IPS DF 4.7 (cell line): ENCODE data around the gene FGD4.
"Not testable (repeated sequence)": the region's sequence is repeated elsewhere in the genome, so short reads cannot be mapped to it uniquely, and the experiment has no call there.

ENCODE experiments used
- DNase-seq: peaks from one replicate; pipeline ENCODE4 v3.0.0-alpha.2; 2013; ENCODE audit warnings: low spot score; ENCODE audit errors: extremely low read depth

Gene FGD4

DNA sequence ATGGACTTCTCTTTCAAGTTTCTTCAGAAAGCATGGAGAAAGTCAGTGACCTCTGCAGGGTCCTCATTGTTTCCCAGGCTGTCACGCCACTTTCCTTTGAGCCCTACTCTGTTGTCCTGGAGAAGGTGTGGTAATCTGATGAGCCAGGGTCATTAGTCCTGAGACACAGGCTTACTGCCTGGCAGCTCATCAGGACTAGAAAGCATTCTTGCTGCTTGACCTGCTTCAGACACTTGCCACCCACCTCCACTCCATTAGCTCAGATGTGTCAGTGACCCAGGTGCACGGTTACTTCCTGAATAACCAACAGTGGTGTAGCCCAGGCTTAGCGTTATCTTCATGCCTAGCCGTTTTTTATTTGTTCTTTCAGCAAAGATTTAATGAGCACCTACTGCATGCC lies 93.9 kb downstream of the FGD4 start:
- no peak for DNase-seq

DNA sequence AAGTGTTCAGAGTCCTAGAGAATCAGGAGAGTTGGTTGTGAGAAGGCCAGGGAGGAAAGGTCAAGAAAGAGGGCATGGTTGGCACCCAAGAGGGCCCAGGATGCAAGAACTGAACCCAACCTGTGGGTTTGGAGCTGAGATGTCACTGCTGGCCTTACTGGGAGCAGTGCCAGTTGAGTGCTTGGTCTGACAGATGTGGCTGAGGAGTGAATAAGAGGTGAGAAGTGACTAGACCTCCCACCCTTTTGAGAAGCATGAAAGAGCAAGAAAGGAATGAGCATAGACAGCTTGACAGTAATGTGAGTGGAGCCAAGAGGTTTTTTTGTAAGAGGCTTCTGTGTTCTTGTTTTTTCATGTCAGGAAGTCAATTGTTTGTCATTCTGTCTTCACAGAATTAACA lies 95.3 kb downstream of the FGD4 start:
- DNase-seq, result no peak

DNA sequence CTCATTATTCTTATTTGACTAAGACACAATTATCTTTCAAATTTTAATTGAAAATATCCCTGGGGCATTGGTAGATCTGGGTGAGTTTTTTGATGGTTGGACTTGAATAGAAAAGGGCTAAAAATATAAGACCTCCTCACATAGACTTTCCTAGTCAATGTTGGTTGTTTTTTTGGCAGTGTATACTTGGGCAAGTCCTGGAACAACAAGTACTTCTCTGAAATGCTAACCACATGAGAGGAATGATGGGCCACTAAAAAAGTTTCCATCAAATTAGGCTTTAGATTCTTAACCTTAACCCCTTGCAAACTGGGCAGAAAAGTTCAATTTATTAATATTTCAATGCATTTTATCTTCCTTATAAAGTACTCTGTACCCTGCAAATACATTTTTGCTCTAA lies 97.6 kb downstream of the FGD4 start:
- DNase-seq, result no peak

DNA sequence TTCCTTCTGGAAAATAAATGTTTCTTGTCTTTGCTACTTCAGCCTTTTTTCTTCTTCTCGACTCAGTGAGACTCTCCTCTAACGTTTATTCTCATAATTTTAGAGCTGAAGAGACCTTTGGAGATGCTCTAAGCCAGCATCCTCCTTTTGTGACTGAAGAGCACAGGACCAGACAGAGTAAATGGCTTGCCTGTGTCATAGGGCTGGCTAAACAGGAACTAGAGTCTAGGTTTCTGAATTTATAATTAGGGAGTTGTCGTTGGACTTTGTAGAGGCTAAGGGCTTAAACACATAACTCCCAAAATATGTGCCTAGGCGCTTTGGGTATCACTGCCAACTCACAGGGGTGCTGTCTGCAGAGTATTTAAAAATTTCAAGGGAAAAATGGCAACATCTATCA lies 98.5 kb downstream of the FGD4 start:
- DNase-seq, result no peak

DNA sequence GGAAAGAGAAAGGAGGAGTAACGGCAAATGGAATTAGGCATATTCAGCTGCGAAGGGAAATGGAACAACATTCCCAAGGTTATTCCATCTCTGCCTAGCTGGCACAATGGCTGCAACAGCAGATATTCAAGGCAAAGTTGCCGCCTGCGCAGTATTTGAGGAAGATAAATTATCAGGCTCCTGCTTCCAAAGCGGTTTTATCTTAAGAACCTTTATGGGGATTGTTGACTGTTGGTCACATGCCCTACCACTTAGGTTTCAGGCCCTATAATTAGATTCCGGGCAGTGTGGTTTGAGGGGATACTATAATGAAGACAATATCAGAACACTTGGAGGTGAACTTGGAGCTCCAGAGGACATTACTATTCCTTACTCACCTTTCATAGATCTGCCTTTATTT lies 99.7 kb downstream of the FGD4 start:
- DNase-seq, result no peak

DNA sequence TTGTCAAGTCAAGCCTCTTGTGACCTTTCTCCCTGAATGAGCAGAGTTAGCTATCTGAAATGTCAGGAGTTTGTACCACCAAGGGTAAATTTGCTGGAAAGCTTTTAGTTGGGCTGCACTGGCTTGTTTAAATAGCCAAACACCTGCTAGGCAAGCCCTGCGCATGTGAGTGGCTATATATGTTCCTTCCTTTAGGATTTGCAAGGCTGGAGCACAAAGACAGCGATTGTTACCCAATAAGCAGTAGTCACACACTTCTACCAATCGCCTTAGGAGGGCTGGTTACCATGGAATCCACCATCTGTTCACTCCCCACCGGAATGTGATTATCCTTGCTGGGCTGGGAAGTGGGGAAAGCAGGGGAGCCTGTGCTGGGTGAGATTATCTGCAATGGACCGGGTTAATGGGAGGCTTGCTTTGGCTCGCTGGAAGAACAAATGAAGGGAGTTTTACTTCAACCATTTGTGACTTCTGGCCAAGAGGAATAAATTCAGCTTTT lies 102.5 kb downstream of the FGD4 start:
- peak; percentile 93 for DNase-seq

DNA sequence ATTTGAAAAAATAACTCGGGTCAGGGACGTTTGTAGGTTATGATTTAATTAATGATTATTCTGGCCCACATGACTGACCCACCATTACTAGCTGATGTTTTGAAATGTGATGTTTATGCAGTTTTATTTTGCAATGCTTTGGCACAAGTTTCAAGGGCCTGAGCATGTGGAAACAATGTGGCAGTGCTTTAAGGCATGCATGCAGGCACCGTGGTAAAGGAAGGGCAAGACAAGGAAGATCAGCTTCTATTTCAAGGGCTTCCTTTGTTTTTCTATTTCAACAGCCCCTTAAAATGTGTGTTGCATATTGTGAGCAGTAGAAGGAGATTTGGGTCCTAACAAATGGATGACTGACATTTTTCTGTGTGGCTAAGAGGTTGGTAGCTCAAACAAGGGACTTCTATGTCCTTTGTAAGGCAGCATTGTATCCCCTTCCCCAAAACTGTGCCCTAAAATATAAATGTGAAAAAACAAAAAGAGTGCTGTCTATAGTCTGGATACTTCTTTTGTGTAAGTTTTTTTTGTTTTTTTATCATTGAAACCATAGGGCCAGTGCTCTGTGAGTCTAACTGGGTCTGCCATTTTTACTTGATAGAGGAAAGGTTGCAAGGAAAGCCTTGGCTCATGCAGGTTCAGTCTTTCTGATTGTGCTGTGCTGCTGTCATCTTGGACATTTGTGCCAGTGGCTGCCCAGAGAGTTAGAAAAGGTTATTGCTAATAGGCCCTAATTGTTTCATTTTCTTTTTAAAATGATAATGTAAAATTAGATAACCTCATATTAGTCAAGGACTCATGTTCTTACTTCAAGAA lies 103.5 kb downstream of the FGD4 start:
- no peak for DNase-seq

DNA sequence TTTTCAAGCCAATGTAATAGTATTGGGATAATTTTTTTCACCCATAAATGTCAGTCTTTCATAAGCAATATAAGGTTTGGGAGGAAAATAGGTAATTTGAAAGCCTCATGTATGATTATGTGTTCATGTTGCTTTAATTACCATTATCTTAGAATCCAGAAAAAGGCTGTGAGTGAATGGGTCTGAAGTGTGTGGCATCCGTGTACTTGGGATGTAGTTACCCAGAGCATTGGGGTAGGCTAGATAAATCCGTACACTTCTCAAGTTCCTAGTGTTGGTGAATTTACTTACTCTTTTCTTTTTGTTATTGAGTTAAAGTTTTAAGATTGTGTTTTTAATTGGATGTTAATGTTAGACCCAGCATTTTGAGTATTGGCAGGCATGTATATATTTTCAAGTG lies 104.4 kb downstream of the FGD4 start:
- no peak for DNase-seq

DNA sequence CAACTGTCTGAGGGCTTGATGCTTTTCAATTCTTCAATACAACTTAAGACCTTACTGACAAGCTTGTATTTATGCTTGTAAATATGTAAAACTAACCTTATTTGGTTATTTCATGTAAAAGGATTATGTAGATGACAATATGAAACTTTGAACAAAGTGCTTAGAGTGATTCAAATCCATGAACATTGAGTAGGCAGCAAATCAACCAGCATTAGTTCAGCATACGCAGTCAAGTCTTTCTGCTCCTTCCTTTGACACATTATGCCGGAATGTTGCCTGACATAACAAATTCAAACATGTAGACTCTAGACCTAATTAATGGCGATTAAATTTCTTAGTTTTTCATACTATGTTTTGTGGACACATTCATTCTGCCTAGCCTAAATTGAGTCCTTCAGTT lies 105.2 kb downstream of the FGD4 start:
- DNase-seq, result no peak

DNA sequence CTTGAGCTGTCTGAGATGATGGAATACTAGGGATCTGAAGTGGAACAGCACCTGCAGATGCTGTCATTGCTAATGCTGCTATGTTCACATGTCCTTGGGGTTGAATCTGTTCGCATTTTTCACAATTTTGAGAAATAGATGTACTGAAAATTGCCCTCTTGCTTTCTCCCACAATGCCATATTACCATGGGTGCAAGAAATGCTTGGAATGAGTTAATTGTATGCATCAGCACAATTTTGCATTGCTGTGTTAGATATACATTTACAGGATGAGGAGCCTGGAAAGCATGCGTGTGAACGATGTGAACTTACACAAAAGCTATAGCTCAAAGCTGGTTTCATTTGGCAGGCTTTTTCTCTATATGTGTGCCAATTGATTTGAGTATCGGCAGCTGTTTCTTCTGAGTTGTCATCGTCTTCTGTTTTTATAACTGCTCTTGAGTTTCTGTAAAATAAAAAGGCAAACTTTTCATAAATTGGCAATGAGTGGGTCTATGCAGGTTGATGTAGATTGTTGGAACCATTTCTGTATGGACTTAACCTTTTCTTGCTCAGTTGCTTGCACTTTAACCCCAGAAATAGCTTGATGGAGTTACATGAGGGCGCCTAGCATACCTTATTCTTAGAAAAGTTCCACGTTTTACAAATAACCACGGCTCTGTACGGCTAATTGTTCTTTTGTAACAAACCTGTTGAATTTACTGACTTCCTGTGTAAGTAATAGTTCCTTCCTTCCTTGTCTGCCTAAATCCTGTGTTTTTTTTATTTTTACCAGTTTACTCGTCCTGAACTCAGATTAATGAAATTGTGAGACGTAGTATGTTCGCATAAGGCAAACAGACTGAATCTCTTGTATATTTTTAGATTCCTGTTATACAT lies 105.9 kb downstream of the FGD4 start:
- no peak for DNase-seq

DNA sequence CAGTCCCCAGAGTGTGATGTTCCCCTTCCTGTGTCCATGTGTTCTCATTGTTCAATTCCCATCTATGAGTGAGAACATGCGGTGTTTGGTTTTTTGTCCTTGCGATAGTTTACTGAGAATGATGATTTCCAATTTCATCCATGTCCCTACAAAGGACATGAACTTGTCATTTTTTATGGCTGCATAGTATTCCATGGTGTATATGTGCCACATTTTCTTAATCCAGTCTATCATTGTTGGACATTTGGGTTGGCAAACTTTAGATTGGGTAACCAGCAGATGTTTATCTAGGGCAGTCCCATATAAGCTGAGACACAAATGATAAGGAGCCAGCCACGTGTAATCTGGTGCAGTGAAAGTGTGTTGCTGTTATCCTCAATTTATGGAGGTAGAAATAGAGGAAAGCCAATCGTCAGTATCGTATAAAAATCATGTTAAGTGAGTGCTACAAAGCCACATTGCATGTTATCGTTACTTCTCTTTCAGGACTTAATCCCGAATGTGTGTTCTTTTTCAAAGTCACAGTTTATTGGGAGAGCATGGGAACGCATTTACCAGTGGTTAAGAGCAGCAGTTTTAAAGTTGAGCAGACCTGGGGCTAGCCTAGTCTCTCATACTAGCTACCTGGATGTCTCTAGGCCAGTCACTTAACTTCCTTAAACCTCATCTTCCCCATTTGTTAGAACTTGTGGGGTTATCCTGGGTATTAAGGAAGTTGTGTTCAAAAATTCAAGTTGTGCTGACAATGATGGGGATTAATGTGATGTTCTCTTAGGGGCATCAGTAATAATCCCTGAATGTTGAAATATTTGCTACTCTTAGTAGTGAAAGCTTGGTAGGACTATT lies 108.0 kb downstream of the FGD4 start:
- not testable (repeated sequence) for DNase-seq

DNA sequence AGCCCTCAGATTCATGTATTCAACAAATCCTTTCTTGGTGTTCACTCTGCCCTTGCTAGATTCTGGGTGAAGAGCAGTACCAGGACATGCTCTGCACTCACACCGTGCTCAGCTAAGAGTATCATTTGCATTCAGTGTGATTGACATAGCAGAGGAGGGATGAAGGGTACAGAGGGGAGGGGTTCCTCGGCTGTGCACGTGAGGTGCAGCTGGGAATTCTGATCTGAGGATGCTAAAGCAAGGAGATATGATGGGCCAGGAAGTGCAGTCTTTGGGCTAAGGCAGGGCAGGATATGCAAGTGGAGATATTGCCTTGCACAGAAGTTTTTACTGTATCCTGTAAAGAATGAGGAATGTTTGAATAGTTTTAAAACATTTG lies 108.6 kb downstream of the FGD4 start:
- DNase-seq, result no peak

DNA sequence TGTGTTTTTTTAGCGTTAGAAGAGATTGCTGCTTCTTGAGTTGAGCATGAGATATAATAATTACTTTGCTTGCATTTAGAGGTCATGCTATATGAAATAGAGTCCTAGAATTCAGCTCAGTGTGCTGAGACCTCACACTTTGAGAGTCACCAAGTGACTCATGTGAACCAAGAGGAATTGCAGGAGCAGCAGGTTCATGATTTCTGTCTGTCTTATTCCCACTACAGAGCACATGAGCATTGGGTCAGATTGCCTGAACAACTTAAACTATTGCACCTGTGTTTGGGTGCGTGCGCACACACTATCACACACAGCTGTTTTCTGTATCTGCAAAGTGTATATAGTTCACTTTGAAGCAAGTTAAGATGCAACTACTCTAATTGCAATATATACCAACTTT lies 109.3 kb downstream of the FGD4 start:
- DNase-seq, result no peak

DNA sequence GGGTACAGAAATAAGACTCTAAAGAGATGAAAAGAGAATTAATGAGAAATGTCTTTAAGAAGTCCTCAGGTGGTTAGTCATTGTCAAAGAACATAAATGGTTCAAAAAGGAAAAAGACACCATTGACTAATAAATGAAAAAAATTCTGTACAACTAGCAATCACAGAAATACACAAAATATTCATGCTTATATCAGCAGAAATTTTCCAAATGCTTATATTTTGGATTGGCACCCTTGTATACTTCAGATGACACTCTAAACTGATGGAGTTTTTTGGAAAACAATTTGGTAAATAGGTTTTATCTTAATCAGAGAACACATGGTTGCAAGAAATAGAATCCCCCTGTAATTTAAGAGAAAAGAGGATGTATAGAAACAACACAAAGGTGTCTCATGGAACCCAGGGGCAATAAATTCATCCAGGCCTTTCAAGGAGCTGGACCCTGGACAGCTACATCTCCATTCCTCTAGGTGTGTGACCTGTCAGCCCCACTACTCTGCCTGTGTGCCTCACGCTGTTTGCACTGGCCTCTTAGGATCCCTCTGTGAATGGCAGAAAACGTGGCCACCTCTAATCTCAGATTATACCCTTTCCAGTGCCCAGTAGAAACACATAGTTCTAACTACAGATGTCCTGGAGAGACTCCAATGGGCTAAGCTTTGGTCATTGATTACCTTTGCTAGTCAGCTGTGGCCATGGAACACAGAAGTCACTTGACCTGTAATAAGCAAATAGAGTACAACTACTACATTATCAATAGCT lies 110.2 kb downstream of the FGD4 start:
- DNase-seq, result no peak

DNA sequence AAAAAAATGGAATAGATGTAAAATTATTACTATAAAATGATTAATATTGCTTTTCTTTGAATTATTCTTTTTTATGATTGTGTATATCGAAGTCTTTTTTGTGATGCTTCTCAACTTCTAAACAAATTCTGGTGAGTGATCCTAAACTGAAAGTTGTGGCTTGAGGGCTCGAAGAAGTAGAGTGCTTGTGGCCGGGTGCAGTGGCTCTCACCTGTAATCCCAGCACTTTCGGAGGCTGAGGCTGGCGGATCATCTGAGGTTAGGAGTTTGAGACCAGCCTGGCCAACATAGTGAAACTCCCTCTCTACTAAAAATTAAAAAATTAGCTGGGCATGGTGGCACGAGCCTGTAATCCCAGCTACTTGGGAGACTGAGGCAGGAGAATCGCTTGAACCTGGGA lies 112.6 kb downstream of the FGD4 start:
- not testable (repeated sequence) for DNase-seq

DNA sequence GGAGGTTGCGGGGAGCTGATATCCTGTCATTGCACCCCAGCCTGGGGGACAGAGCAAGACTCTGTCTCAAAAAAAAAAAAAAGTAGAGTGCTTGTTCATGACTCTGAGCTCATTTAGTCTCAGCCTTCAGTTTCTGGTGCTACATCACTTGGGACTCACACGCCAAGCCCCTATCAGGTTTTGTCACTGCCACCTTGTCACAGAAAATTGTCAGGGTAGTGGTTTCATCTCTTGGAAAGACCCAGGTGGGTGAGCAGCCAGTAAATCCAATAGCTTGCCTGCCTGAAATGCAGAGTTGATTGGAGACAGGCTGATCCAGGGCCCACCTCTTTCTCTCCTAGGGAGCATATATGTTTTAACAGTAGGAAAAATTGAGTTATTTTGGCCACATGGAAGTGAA lies 113.0 kb downstream of the FGD4 start:
- no peak for DNase-seq

DNA sequence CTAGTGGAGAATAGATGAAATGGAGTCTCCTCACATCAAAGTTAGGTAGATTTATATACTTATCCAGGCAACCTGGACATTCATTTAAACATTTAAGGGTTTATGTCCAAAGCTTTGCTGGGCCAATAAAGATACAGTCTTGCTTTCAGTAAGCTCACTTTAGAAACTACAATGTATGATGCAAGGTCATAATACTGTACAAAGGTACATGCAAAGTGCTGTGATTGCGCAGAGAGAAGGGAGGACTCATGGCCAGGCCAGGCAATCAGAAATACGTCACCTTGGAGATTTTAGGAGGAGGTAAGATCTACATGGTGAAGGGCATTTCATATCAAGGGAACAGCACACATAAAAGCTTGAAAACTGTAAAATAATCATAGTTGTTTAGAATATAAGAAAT lies 113.6 kb downstream of the FGD4 start:
- no peak for DNase-seq

DNA sequence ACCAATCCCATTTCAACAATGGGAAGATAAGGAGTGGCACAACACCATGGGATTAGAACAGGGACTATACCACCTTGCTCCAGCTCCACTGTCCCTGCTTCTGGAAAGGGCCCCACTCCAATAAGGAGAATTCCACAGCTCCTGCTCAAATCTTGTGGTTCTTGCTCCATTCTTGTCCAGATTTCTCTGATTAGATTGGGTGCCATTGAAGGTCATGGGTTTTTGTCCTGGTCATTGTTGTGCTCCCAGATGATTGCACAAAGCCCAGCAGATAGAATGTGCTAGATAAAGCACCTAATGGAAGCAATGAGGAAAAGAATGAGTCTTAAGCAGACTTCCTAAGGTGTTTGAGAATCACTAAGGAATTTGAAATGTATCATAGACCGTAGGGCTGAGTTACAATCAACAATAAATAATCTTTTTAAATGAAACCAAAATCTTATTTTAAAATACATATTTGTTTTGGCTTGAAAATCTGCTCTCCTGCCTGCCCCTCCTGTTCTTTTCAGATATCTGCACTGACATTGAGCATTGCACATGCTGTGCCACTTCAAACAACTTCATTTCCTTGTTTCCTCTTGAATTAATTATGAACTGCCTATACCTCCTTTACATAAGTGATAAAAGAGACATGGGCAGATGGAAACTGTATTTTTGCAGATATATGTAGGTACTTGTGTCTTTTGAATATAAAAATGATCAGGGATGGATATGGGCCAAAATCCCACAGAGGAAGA lies 115.9 kb downstream of the FGD4 start:
- no peak for DNase-seq

DNA sequence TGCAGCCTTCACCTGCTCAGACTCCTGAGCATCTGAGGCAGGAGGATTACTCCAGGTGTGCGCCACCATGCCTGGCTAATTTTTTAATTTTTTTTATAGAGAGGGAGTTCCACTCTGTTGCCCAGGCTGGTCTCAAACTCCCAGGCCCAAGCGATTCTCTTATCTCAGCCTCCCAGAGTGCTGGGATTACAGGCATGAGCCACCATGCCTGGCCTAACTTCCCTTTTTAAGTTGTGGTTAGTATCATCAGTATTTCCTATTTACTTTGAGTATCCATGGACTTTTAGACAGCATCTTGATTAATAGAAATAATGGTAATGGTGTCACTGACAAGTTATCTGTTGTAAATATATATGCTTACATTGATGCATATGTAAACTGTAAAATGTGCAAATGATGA lies 116.9 kb downstream of the FGD4 start:
- DNase-seq, result no peak

DNA sequence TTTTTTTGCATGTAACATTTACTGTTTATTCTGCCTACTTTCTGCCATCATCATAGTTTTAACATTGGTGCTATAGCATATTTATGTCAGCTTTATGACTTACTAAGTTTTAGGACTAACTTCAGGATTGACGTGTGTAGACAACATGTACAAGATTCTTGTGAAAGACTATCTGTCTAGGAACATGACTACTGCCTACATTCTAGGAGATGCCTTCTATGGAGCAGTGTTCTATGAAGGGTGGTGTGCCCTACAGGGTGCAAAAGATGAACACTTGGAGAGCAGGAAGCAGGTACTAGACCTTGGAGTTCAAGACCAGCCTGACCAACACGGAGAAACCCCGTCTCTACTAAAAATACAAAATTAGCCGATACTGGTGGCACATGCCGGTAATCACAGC lies 118.6 kb downstream of the FGD4 start:
- no peak for DNase-seq
